A204.1 (cell line): Measurements from ENCODE around the gene DHRS3.

Experiments
- FAIRE-seq: peaks from 2 replicates; lab custom pipeline; 2012; peaks lifted over from hg19 to GRCh38; lab: Jason Lieb, UNC

The DHRS3 gene

DNA sequence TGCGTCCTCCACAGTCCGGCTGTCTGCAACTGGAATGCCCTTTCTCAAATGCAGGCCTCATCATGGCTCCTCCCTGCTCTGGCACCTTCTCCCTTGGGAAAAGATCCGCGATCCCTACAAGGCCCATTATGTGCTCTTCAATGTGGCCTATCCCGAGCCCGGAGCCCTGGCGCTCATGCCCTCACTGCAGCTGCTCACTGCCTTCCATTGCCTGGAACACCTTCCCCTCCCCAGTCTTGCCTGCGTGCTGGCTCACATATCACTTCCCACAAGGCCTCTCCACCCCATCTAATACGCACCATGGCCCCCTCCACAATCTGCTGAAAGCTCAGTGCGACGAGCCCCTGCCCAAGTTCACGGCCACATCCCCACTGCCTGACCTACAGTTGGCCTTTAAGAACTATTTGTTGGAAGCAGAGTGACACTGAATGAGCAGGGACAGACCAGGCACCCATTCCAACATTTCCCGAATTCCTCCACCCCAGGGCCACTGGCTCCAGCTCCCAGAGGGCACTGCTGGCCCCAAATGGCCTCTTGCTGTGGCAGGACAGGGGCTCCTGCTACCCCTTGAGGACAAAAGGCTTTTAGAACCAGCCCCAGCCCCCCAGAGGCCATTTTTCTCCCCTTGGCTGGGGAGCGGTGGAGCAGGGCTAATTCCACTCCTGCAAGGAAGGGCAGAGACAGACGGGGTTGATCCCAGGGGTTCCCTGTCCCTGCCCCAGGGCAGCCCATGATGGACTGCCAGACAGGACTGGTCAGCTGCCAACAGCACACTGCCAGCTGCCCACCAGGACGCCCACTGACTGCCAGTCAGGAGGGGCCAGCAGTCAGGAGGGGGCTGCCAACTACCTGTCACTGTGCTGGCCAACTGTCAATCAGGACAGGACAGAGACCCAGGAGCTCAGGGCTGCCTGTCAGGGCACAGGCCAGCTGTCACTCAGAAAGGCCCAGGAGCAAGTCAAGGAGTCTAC lies 64.8 kb downstream of the DHRS3 start:
- FAIRE-seq, result no peak

DNA sequence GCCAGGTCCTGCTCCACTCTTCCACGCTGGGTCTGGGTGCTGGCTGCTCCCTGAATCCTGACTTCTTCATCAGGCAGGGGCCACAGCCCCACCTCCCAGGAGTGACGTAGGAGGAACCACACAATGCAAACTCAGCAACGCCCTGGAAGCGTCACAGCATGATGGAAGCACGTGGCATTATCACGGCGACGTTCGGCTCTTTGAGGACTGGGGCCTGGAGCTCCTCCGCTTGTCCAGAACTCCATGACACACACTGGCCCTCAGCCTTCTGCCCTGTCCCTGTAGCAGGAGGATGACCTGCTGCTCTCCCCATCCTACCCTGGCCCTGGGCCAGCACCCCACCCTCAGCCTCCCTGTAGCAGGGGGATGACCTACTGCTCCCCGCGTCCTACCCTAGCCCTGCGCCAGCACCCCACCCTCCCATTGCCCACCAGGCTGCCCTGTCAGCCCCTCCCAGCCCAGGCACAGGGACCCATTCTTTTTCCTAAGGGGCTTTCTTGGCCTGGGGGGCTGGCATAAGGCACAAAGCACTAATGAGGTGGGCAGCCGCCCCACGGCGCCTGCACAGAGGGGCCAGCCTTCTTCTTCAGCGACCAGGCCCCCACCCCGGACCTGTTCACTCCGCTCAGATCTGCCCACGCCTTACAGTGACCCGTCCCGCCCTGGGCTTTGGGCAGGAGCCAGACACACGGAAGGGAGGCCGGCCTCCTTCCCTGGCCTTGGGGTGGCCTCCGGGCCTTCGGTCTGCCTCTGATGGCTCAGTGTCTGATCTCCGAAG lies 65.7 kb downstream of the DHRS3 start:
- no peak for FAIRE-seq

DNA sequence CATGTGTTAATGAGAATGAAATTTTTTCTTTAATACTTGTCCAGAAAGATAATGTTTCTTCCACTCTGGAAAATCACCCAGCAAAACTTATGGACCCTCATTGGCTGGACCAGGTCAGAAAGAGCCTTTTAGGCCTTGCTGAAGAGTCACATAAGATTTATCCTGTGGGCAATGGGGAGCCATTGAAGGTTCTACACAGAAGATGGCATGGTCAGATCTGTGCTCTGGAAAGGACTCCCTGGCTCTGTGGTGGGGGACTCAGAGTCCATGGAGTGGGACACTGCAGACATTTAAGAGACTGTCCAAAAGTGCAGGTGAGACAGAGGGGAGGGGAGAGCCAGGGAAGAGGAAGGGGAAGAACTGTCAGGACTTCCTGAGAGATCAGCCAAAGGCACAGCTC lies 66.4 kb downstream of the DHRS3 start:
- FAIRE-seq, result no peak

DNA sequence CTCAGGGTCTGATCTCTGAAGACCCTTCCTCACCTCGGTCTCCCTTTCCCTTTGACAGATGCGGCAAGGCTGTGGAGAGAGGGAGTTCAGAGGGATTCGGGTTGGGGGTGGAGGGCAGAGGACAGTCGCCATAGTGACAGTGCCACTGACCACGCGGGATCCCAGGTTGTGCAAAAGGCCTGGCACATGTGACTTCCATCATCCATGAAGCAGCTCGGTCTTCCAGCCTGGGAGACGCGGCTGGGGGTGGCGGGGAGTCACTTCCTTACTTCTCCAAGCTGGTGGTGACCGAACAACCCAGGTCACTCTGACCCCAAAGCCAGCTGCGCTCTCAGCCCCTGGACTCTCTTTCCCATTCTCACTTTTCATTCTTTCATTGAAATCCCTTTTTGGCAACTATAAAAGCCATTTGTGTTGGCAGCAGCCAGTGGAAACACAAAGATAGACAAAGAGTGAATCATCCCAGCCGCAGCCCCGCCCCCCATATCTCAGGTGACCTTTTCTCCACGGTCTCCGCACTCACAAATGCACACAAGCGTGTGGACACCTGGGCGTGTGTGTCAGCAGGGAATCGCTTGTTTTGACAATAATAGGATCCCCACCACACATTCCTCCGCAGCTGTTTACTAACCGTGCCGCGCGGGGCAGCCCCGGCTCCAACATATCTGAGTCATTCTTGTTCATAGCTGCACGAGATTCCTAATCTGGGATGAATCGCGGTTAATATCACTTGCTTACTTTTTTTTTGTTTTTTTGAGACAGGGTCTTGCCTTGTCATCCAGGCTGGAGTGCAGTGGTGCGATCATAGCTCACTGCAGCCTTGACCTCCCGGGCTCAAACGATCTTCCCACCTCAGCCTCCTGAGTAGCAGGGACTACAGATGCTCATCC lies 68.3 kb downstream of the DHRS3 start:
- no peak for FAIRE-seq

DNA sequence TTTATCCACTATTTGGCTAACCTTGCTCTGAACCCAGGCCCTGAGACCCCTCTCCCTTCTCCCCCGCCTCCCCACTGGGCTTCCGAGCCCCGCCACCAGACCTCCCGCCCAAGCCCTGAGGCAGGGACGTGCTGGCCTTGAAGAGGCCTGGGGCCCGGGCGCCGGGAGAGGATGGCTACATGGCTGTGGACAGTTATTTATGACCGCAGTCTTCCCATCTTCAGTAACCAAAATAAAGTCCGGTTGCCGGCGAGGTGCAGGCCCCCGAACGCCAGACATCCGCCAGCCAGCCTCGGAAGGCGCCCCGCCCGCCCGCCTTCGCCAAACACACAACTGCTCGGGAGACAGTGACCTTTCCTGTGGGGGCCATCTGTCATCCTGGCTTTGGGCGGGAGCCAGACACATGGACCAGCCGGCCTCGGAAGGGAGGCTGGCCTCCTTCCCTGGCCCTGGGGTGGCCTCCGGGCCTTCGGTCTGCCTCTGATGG lies 69.0 kb downstream of the DHRS3 start:
- FAIRE-seq, result no peak

DNA sequence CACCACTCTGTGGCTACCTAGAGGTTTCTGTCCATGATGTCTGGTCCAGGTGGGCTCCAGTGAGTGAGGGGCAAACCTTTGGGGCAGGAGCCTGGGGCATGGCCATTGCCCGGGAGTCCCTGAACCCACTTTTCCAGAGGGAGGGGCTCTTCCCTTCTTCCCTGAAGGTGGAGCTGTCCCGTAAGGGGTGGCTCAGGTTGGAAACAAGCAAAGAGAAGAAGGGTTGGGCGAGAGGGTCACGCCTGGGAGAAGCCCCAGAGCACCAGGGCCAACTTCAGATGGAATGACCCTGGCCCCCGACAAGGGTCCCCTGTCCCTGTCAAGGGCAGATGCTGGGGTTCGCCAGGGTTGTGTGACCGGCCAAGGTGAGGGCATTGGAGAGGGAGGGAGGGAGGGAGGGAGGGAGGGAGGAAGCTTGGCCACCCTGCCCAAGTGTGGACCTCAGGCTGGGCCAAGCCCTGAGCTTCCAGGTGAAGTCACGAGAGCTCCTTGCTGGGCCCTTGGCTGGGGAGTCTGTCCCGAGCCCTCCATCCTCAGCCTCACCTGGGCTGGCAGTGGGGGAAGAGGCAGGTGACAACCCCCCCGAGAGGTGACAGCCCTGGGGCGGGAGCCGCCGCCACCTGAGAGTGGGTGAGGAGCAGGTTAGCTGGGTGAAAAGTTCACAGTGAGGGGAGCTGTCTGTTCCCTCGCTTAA lies 69.6 kb downstream of the DHRS3 start:
- FAIRE-seq, result no peak

DNA sequence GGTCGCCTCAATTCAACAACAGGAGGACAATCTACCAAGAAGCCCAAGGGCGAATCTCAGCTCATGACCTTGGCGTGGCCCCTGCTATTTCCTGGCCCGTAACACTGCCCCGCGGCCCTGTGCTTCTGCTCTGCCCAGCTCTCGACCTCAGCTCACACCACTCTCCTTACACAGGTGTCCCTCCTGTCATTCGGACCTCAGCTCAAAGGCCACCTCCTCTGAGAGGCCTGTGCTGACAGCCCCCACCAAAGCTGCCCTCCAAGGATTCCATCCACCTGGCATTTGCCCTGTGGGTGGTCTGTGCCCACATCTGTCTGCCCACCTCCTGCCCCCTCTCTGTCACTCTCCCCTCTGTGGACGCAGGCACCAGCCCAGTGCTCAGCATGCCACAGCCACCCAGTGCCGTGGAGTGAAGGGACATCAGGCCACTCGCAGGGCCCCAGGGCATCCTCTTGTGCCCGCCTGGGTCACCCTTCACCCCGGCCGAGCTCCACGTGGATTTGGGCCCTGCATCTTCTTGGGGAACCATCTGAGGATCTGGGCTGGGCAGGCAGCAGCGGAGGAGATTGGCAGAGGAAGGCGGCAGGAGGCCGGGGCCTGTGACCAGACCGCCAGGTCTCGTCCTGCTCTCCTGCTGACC lies 70.3 kb downstream of the DHRS3 start:
- FAIRE-seq, result no peak

DNA sequence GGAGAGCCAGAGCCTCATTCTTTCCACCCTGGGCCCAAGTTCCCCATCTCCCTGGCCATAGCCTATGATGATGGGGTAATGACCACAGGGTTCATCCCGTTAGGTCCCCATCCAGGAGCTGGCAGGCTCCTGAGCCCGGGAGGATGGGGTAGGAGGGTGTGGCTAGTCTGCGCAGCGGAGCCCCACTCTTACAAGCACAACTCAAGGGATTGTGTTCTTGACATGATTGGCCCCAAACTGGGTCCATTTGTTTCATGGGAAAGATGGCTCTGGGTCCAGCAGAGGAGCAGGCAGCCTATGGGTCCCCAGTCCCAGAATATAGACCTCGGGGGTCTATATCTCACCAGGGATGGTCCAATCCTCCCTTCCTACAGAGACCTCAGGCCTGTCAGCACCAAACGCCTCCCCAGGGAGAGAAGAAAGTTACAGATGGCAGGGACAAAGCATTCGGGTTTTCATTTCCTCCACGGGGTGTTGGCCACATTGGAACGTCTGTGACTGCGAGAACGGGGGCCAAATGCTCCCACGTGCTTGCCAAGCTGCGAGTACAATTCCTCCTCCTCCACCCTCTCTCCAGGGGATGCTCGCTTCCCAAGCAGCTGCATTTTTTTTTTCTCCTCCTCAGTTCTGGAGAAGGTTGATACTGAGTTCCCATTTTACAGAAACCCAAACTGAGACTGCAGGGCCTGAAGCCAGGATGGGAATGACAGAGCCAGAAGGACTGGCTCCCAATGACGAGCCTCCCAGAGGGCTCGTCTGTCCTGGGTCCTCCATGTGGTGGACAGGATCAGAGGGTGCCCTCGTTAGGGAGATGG lies 71.0 kb downstream of the DHRS3 start:
- no peak for FAIRE-seq

DNA sequence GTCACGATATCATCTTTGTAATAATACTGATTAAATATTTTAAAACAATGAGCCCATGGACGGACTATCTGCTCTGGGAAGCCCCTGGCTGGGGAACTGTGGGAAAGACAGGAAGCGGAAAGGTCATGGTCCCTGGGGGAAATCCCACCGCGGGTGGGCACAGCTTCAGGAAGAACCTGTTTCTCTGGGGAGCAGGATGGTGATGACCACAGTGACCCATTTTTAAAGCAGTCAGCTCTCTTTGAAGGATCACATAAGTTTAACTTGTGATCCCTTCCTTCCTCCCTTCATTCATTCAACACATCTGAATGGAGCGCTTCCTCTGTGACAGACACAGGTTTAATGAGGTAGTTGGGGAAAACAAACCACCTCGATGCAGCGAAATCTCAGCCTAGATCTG lies 73.0 kb downstream of the DHRS3 start:
- FAIRE-seq, result no peak

DNA sequence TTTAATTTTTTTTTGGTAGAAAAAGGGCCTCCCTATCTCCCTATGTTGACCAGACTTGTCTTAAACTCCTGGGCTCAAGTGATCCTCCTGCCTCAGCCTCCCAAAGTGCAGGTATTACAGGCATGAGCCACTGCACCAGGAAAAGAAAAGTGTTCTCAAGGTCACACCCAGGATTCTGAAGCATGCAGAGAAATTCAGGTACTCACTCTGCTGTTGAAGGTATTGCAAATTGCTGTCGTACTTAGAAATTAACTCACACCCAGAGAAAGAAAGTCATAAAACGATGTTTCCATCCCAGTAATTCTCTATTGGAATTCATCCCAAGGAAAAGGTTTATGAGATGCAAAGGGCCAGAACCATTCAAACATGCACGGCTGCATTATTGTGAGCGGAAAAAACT lies 73.7 kb downstream of the DHRS3 start:
- FAIRE-seq, result no peak

DNA sequence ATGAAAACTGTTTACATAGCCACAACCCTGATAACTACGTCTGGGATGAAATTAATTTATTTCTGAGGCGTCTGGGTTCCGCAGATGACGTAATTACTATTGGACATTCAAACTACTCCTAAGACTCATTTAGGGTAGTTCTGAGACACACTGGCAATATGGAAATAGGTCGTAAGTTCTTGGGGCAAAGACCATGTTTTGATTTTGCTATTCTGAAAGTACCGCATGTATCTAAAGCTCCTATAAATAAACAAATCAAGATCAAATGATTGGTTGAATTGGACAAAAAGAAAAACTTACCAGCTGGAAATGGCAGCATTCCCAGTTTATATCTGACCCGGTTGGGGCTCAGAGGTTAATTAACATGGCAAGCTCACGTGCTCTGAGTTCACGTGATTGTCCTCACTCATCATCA lies 74.3 kb downstream of the DHRS3 start:
- FAIRE-seq, result no peak

DNA sequence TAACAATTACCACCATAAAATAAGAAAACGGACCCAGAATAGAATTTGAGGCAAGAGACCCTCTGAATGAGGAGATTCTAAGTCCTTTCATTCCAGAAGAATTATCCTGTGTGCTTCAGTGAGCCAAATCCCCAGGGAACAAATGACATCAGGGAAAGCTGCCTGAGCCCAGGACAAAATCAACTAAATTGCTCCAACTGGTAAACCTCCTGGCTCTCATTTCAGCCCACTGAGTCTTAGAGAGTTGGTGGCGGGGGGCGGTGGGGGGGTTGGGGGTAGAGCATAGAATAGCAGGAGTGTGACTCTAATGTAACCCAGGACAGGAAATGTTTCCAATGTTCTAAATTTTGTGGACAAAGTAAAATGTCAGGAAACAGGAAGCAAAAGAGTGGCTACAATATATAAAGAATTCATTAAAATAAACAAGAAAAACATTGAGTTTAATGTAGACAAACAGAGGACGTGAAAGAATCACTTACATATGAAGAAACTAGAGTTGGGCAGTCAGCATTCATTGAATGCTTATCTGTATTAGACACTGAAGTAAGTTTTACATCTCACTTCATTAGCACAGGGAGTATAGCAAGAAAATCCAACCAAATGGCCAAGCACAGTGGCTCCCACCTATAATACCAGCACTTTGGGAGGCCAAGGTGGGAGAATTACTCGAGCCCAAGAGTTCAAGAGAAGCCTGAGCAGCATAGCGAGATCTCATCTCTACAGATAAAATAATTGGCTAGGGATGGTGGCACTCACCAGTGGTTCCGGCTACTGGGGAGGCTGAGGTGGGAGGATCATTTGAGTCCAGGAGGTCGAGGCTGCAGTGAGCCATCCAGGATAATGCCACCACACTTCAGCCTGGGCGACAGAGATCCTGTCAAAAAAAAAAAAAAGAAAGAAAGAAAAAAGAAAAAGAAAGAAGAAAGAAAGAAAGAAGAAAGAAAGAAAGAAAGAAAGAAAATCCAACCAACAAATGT lies 75.1 kb downstream of the DHRS3 start:
- no peak for FAIRE-seq

DNA sequence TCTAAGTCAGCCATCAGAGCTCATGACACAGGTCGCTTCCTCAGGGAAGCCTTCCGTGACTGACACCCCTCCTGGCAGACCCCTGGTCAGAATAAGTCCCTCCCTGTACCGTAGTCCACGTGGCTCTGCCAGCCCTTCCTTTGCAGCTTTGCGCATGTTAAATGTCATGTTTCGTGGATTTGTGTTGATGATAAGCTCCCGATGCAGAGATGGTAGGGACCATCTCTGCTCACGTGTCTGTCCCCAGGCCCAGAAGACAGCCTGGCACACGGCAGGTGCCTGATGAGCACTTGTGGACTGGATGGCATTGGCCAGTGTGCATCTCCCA lies 75.9 kb downstream of the DHRS3 start:
- FAIRE-seq, result no peak

DNA sequence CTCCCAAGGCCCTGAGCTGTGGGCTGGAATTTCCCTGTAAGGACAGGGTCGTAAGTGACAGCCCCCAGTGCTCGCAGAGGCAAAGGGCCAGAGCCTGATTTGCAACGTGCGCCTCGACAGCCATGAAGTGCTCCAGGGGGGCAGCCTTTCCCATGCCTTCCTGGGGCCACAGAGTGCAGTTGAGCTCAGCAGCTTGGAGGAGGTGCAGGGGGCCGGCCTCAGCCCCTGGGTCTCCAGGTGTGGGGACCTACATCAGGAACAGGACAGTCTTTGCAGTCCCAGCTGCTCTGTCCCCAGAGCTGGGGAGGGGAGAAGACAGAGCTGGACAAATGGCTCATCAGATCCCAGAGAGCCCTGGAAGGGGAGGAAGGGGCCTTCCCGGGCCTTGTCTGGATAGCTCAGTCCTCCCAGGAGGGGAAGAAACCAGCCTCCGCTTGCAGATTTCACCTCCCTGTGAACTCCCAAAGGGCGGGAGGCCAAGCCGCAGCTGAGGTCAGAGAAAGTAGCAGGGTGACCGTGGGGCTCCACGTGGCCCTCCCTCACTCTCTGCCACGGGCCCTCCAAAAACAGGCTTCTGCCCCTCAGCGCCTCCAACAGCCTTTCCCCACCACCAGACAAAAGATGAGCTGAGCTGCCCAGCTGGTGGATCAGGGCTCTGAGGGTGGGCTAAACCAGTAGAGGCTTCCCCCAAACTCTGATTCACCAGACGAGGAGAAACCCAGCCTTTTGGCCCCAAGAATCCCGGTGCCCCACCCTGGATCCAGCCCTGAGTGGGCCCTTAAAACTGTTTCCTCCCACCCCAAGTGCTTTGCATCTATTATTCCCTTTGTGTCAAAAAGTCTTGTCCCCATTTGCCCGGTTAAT lies 76.5 kb downstream of the DHRS3 start:
- no peak for FAIRE-seq

DNA sequence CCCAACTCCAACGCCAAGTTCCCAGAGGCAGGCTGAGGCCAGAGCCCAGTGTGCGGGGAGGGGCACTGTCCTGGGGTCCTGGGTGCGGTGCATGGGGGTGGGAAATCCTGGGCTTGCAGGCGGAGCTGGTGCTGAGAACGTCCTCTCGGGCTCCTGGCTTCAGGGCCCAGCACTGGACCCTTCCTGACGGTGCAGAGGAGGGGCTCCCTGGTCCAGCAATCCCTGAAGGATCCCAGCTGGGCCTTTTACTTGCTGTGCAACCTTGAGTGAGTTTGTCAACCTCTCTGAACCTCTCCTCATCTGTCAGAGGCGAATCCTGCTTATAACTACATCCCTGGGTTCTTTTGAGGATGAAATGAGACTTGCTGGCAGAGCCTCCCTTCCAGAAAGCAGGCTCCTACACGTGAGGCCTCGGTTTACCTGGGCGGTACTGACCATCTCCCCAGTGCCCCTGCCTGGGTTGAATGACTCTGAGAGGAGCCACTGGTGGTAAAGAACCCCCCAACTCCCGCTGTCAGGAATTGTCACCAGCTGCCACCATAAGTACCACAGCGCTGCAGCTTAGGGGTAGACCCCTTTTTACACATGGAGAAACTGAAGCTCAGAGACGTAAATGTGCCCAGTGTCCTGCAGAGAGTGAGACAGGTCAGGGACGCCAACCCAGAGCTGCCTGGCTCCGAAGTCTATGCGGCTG lies 77.3 kb downstream of the DHRS3 start:
- no peak for FAIRE-seq

DNA sequence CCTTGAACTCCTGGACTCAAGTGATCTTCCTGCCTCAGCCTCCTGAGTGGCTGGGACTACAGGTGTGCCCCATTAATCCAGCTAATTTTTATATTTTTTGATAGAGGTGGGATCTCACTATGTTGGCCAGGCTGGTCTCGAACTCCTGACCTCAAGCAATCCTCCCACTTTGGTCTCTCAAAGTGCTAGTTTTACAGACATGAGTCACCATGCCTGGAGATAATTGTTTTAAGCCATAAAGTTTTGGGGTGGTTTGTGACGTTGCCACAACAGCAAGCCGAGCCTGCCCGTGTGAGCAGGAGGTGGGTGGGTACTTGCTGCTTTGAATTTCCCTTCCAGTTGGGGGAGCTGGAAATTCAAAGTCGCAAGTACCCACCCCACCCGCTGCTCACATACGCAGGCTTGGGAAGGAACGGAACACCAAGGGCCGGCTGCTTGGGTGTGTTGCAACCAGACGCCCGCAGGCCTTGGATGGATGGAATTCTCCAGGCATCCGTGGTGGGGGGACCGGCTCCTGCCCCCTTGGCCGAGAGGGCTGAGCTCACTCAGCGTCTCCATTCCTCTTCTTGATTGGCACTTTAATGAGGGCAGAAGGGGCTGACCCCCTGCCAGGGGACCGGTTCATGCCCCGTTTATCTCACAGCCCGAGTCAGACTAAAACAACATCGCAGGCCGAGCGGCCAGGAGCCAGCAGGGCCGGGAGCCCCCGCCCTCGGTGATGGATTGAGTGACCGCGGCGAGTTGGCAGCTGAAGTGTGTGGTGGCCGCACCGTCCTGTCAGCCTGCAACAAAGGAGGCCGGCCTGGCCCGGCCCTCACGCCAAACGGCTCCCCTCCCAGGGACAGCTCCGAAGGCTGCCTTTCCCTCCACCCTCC lies 78.1 kb downstream of the DHRS3 start:
- no peak for FAIRE-seq

DNA sequence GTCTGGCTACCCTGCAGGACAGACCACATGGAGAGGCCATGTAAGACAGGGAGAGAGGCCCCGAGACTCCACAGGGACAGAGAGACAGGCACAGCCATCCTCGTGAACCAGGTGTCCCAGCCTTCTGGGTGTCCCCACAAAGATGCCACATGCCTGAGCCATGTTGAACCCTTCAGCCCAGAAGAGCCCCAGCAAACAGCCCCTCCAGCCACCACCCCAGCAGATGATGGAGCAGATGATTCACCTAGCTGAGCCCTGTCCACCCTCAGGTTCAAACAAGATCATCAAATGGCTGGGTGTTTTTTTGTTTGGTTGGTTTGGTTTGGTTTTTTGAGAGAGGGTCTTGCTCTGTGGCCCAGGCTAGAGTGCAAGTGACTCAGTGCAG lies 78.7 kb downstream of the DHRS3 start:
- FAIRE-seq, result no peak
